Aorta (tissue), 5 donors: Measurements from ENCODE around the gene COL6A5. TPM values are rescaled to one million over a fixed set of nuclear protein-coding genes. Genes with fewer than 3 reads are reported as not detected.

ENCODE experiments used
- ATAC-seq: fragments of 200-7000 bp; cut with Tn5 transposase; one replicate; pipeline ENCODE4 v1.9.1; 2022; ENCODE audit warnings: moderate library complexity; ENCODE audit not compliant: low FRiP score
- DNase-seq, 2 donors: peaks; one replicate each; pipeline ENCODE4 v3.0.0-alpha.2; 2020
- H3K27ac ChIP-seq, 2 donors: one replicate each; pipeline ENCODE4 v1.5.1; 2013; ENCODE audit warnings: low read length in 2 of 2, mild to moderate bottlenecking in 2 of 2, moderate library complexity in 2 of 2, control low read depth in 1 of 2, inconsistent platforms in 1 of 2, low read depth in 1 of 2
- H3K27me3 ChIP-seq, 2 donors: one replicate each; pipeline ENCODE4 v1.6.1; 2013; ENCODE audit warnings: control low read depth in 1 of 2, low read length in 1 of 2, mild to moderate bottlenecking in 1 of 2, moderate library complexity in 1 of 2; ENCODE audit not compliant: insufficient read depth in 2 of 2, control insufficient read depth in 1 of 2
- H3K36me3 ChIP-seq, 2 donors: one replicate each; pipeline ENCODE4 v1.6.1; 2013; ENCODE audit warnings: control low read depth in 1 of 2, low read length in 1 of 2, mild to moderate bottlenecking in 1 of 2; ENCODE audit not compliant: insufficient read depth in 2 of 2, control insufficient read depth in 1 of 2
- H3K4me1 ChIP-seq, 2 donors: one replicate each; pipeline ENCODE4 v1.6.1; 2013; ENCODE audit warnings: low read length in 2 of 2, control low read depth in 1 of 2, mild to moderate bottlenecking in 1 of 2, moderate library complexity in 1 of 2; ENCODE audit not compliant: insufficient read depth in 2 of 2, control insufficient read depth in 1 of 2
- H3K4me3 ChIP-seq, 2 donors: one replicate each; pipeline ENCODE4 v1.5.1; 2013; ENCODE audit warnings: low read length in 2 of 2, control low read depth in 1 of 2, mild to moderate bottlenecking in 1 of 2
- H3K9me3 ChIP-seq: one replicate; pipeline ENCODE4 v1.6.1; 2013; ENCODE audit warnings: mild to moderate bottlenecking, low read length; ENCODE audit not compliant: control insufficient read depth
- WGBS, 2 donors: extraction: QIAGEN DNeasy Blood & Tissue Kit; methylation state at CpG; one replicate each; pipeline ENCODE4 v1.1.7; 2013; 5-methylcytosine and 5-hydroxymethylcytosine counted together
- intact Hi-C, 2 donors: fragments of 100-400 bp; cut with DNase I; formaldehyde crosslinking; loops; one replicate each; pipeline versions ENCODE4 v1.14.2 to v1.15.0; 2022
- long read RNA-seq, 2 donors: library from polyadenylated mRNA; unstranded; transcript quantifications; one replicate each; pipeline ENCODE4 v2.0.0, GENCODE V29; 2020 to 2021
- polyA plus RNA-seq, 2 donors: library from polyadenylated mRNA; stranded (reverse); fragments of 200-250 nt; gene quantifications; one replicate each; pipeline ENCODE4 v1.2.3, GENCODE V29; 2013
- total RNA-seq, 2 donors: library from RNA; stranded (reverse); fragmentation: NEBNext Ultra II Directional; extraction: Animal tissue kit (Norgen Biotek cat#: 25700); gene quantifications; one replicate each; pipeline ENCODE4 v1.2.1, GENCODE V29; 2021
- donor health status: healthy with polysubstance abuse.
- donor health status: Bipolar disorder and iron deficiency.
- donor health status: DM: no; HTN: no; CAD: no.
- donor health status: DM: no; HTN: no; CAD: no.
- donor health status: DM: yes; HTN: yes; CAD: no.

COL6A5 gene
- total RNA-seq (not detected), polyA plus RNA-seq (not detected)
- long read RNA-seq, donor 1, result 0 reads
- long read RNA-seq, donor 2, result 0 reads

DNA sequence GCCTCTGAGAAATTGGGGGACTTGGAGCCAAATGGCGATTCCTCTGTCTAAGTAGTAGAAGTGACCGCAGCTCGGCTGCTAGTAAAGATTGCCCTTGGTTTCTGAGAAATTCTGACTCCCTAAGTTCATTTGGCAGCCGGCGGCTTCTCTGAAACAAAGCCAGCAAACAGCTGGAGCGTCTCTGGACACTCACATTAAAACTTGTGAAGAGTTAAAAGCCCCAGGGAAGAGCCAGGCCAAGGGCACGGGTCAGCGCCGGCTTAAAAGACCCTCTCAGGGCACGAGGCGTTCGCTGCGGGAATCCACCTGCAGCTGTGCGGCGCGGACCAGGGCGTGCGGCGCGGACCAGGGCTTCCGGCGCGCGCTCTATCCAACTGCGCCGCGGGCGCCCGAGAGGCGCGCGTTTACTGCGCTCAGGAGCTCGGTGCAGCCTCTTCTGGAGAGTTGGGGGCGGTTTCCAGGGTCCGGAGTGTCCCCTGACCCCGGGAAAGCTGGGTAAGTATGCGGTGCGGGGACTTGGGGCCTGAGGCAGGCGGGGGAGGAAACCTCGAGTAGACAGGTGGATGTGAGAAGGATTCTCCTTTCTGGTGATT, at the start of gene COL6A5:
Gene COL6A5 (plus strand): TSS at position 186 of the 593 bp plus-strand sequence. CDS start 27,967 bp downstream, outside the sequence.
- no peak within 1 kb of the TSS for H3K27ac ChIP-seq
- no peaks in the 10 kb centered on the region for H3K4me1 ChIP-seq
- H3K9me3 ChIP-seq, result no peaks in the 10 kb centered on the region
- 2% methylated on average over 33 to 41 of the region's 41 CpGs for WGBS, 2 donors
- no peak within 1 kb of the TSS for H3K4me3 ChIP-seq
- H3K27me3 ChIP-seq, result peaks cover 0 to 1% of the 10 kb centered on the region in 2 donors
- intact Hi-C loops, result no loop called here
- ATAC-seq (no peak), DNase-seq (peak in 1 of 2 donors; percentile 49)
- no peaks in the 10 kb centered on the region for H3K36me3 ChIP-seq

- H3K4me1 ChIP-seq, result no peaks in the 10 kb centered on the region
- DNase-seq (no peak), ATAC-seq (no peak)
- intact Hi-C loops, result no loop called here
- H3K4me3 ChIP-seq, result no peak overlapping the region
- no peaks in the 10 kb centered on the region for H3K27me3 ChIP-seq
- no peaks in the 10 kb centered on the region for H3K9me3 ChIP-seq
- no peak overlapping the region for H3K27ac ChIP-seq
- WGBS, 2 donors, result 35 to 39% methylated on average over 2 of the region's 2 CpGs
- no peaks in the 10 kb centered on the region for H3K36me3 ChIP-seq
Measured at GRCh38 chr3:130299531-130299930, 45.9 kb upstream of the COL6A5 start.

DNA sequence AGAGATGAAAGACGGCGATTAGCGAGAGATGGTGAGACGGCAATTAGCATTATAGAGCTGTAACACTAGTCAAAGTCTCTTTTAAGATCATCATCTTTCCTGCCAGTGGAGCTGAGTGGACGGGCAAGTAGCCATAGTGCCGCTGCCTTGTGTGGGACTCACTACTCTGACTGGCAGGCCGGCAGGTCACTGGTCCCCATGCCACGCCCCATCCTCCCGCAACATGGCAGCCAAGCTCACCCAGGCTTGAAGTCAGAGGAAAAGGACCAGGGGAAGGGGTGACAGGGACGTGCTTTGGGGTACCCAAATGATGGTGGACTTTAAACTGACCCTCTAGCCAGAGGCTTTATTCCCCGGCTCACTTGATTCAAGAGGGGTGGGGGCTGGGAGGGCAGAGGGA, 44.6 kb upstream of the COL6A5 start:
- intact Hi-C loops, result no loop called here
- no peaks in the 10 kb centered on the region for H3K27me3 ChIP-seq
- ATAC-seq (no peak), DNase-seq (no peak)
- WGBS, 2 donors, result 91 to 95% methylated on average over 11 of the region's 11 CpGs
- H3K4me3 ChIP-seq, result no peak overlapping the region
- H3K4me1 ChIP-seq, result no peaks in the 10 kb centered on the region
- H3K36me3 ChIP-seq, result no peaks in the 10 kb centered on the region
- H3K27ac ChIP-seq, result no peak overlapping the region
- H3K9me3 ChIP-seq, result no peaks in the 10 kb centered on the region

- Histone ChIP-seq H3K9me3 (no peaks in the 10 kb centered on the region), H3K27ac (no peak overlapping the region), H3K4me1 (no peaks in the 10 kb centered on the region), H3K4me3 (no peak overlapping the region), H3K27me3 (no peaks in the 10 kb centered on the region), H3K36me3 (no peaks in the 10 kb centered on the region)
- ATAC-seq (no peak), DNase-seq (no peak)
- intact Hi-C loops, result no loop called here
- WGBS, 2 donors, result 61 to 65% methylated on average over 4 of the region's 4 CpGs
Measured at GRCh38 chr3:130310109-130310508, 35.4 kb upstream of the COL6A5 start.

- Histone ChIP-seq H3K4me1 (no peaks in the 10 kb centered on the region), H3K36me3 (no peaks in the 10 kb centered on the region), H3K9me3 (no peaks in the 10 kb centered on the region), H3K4me3 (no peak overlapping the region), H3K27ac (no peak overlapping the region), H3K27me3 (no peaks in the 10 kb centered on the region)
- no peak for DNase-seq
- intact Hi-C loops, result no loop called here
- no peak for ATAC-seq
Measured at GRCh38 chr3:130312374-130312773, 33.1 kb upstream of the COL6A5 start.

- no peak overlapping the region for H3K27ac ChIP-seq
- intact Hi-C loops, result no loop called here
- no peak overlapping the region for H3K4me3 ChIP-seq
- ATAC-seq (no peak), DNase-seq (no peak)
- no peaks in the 10 kb centered on the region for H3K36me3 ChIP-seq
- no peaks in the 10 kb centered on the region for H3K4me1 ChIP-seq
- 18 to 23% methylated on average over 2 of the region's 2 CpGs for WGBS, 2 donors
- H3K27me3 ChIP-seq, result no peaks in the 10 kb centered on the region
- no peaks in the 10 kb centered on the region for H3K9me3 ChIP-seq
Measured at GRCh38 chr3:130316169-130316568, 29.3 kb upstream of the COL6A5 start.

- 83 to 91% methylated on average over 1 of the region's 1 CpG for WGBS, 2 donors
Measured at GRCh38 chr3:130323503-130323902, 22.0 kb upstream of the COL6A5 start.

DNA sequence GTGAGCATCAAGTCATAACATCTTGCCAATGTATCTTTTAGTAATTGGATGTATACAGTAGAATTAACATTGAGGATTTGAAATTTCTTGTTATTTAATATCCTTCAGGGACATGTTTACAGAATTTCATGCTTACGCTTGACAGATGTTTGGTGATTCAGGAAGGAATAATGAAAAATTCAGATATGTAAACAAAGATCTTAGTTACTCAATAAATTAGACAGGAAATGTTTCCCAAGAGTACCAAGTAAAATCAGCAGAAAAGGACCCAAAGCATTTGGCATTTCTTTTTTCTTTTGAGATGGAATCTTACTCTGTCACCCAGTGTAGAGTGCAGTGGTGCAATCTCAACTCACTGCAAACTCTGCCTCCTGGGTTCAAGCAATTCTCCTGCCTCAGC, 4.7 kb upstream of the COL6A5 start:
- Histone ChIP-seq H3K4me3 (no peak overlapping the region), H3K27ac (no peak overlapping the region), H3K9me3 (no peaks in the 10 kb centered on the region), H3K27me3 (peaks cover 0 to 1% of the 10 kb centered on the region in 2 donors), H3K4me1 (no peaks in the 10 kb centered on the region), H3K36me3 (no peaks in the 10 kb centered on the region)
- DNase-seq (no peak), ATAC-seq (no peak)
- intact Hi-C loops, result no loop called here
- 70 to 81% methylated on average over 1 of the region's 1 CpG for WGBS, 2 donors

More at GRCh38 chr3:130323503-130323902, 22.0 kb upstream of the COL6A5 start:
- Histone ChIP-seq H3K27ac (no peak overlapping the region), H3K36me3 (no peaks in the 10 kb centered on the region), H3K4me3 (no peak overlapping the region), H3K27me3 (no peaks in the 10 kb centered on the region), H3K4me1 (no peaks in the 10 kb centered on the region), H3K9me3 (no peaks in the 10 kb centered on the region)
- ATAC-seq (no peak), DNase-seq (no peak)
- intact Hi-C loops, result no loop called here

GRCh38 chr3:130341388-130341787, 4.1 kb upstream of the COL6A5 start:
- ATAC-seq (no peak), DNase-seq (no peak)
- no peaks in the 10 kb centered on the region for H3K9me3 ChIP-seq
- H3K4me3 ChIP-seq, result no peak overlapping the region
- H3K27ac ChIP-seq, result no peak overlapping the region
- intact Hi-C loops, result no loop called here
- no peaks in the 10 kb centered on the region for H3K36me3 ChIP-seq
- peaks cover 0 to 1% of the 10 kb centered on the region in 2 donors for H3K27me3 ChIP-seq
- H3K4me1 ChIP-seq, result no peaks in the 10 kb centered on the region
